ENCODE measurements around the gene GARRE1. TPM values are rescaled to one million over a fixed set of nuclear protein-coding genes. Genes with fewer than 3 reads are reported as not detected.

GARRE1 gene
- total RNA-seq, 1 donor from 2014 or later: 20.1 TPM

GRCh38 chr19:34225659-34226015 lies 28.7 kb upstream of the GARRE1 start:
- TF ChIP-seq, protein P1, sequence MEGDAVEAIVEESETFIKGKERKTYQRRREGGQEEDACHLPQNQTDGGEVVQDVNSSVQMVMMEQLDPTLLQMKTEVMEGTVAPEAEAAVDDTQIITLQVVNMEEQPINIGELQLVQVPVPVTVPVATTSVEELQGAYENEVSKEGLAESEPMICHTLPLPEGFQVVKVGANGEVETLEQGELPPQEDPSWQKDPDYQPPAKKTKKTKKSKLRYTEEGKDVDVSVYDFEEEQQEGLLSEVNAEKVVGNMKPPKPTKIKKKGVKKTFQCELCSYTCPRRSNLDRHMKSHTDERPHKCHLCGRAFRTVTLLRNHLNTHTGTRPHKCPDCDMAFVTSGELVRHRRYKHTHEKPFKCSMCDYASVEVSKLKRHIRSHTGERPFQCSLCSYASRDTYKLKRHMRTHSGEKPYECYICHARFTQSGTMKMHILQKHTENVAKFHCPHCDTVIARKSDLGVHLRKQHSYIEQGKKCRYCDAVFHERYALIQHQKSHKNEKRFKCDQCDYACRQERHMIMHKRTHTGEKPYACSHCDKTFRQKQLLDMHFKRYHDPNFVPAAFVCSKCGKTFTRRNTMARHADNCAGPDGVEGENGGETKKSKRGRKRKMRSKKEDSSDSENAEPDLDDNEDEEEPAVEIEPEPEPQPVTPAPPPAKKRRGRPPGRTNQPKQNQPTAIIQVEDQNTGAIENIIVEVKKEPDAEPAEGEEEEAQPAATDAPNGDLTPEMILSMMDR (IDR thresholded peaks at IDR 0.05; ENCODE audit: insufficient read depth, low read depth, low read length): no peak
- no peak for TF ChIP-seq EZH2 (IDR thresholded peaks at IDR 0.05; ENCODE audit: insufficient read depth, low read length)
- Histone ChIP-seq H3K9ac (ENCODE audit: low read length) (no peak overlapping the region), H3K27me3 (ENCODE audit: insufficient read depth, low read length) (no peaks in the 10 kb centered on the region), H3K4me1 (ENCODE audit: insufficient read depth, low read length) (peaks cover 20% of the 10 kb centered on the region), H3K36me3 (ENCODE audit: insufficient read depth, low read length) (peaks cover 55% of the 10 kb centered on the region), H3K4me2 (ENCODE audit: low read length) (peak overlapping the region; percentile 45), H3K4me3 (ENCODE audit: insufficient read depth, low read depth, low read length) (no peak overlapping the region), H2AFZ (ENCODE audit: low read depth, low read length) (no peak overlapping the region), H4K20me1 (ENCODE audit: insufficient read depth, low read length) (peaks cover 68% of the 10 kb centered on the region), H3K27ac (ENCODE audit: low read depth, low read length) (no peak overlapping the region), H3K9me3 (ENCODE audit: insufficient read depth, low read depth, low read length) (no peaks in the 10 kb centered on the region), H3K79me2 (ENCODE audit: insufficient read depth, low read length) (peaks cover 20% of the 10 kb centered on the region)
- Mint-ChIP-seq H3K27me3 (ENCODE audit: low read depth, unreplicated experiment) (no peaks in the 10 kb centered on the region), H3K4me1 (ENCODE audit: low read depth, unreplicated experiment) (peaks cover 10% of the 10 kb centered on the region), H3K9me3 (ENCODE audit: unreplicated experiment) (no peaks in the 10 kb centered on the region), H3K27ac (ENCODE audit: unreplicated experiment) (peak overlapping the region; percentile 22), H3K36me3 (ENCODE audit: low read depth, unreplicated experiment) (peaks cover 17% of the 10 kb centered on the region), H3K4me3 (ENCODE audit: unreplicated experiment) (no peak overlapping the region)
- FAIRE-seq (no peak), DNase-seq (ENCODE audit: low read depth) (no peak)

- Histone ChIP-seq H3K27ac (ENCODE audit: low read depth, low read length) (no peak overlapping the region), H3K9me3 (ENCODE audit: insufficient read depth, low read depth, low read length) (no peaks in the 10 kb centered on the region), H3K79me2 (ENCODE audit: insufficient read depth, low read length) (peaks cover 20% of the 10 kb centered on the region), H3K9ac (ENCODE audit: low read length) (no peak overlapping the region), H3K4me1 (ENCODE audit: insufficient read depth, low read length) (peaks cover 20% of the 10 kb centered on the region), H3K36me3 (ENCODE audit: insufficient read depth, low read length) (peaks cover 52% of the 10 kb centered on the region), H4K20me1 (ENCODE audit: insufficient read depth, low read length) (peaks cover 64% of the 10 kb centered on the region), H3K27me3 (ENCODE audit: insufficient read depth, low read length) (no peaks in the 10 kb centered on the region), H2AFZ (ENCODE audit: low read depth, low read length) (no peak overlapping the region), H3K4me2 (ENCODE audit: low read length) (no peak overlapping the region), H3K4me3 (ENCODE audit: insufficient read depth, low read depth, low read length) (no peak overlapping the region)
- peaks cover 10% of the 10 kb centered on the region for H3K4me1 Mint-ChIP-seq (ENCODE audit: low read depth, unreplicated experiment)
- no peak for DNase-seq (ENCODE audit: low read depth)
- H3K9me3 Mint-ChIP-seq (ENCODE audit: unreplicated experiment): no peaks in the 10 kb centered on the region
- H3K27me3 Mint-ChIP-seq (ENCODE audit: low read depth, unreplicated experiment): no peaks in the 10 kb centered on the region
- FAIRE-seq: no peak
- no peak overlapping the region for H3K27ac Mint-ChIP-seq (ENCODE audit: unreplicated experiment)
- no peak for TF ChIP-seq EZH2 (IDR thresholded peaks at IDR 0.05; ENCODE audit: insufficient read depth, low read length)
- TF ChIP-seq, protein P1 (IDR thresholded peaks at IDR 0.05; ENCODE audit: insufficient read depth, low read depth, low read length): no peak
- peaks cover 18% of the 10 kb centered on the region for H3K36me3 Mint-ChIP-seq (ENCODE audit: low read depth, unreplicated experiment)
- H3K4me3 Mint-ChIP-seq (ENCODE audit: unreplicated experiment): no peak overlapping the region
Measured at GRCh38 chr19:34226036-34226435, 28.3 kb upstream of the GARRE1 start.

GRCh38 chr19:34228347-34228746 lies 26.0 kb upstream of the GARRE1 start:
- Histone ChIP-seq H3K79me2 (ENCODE audit: insufficient read depth, low read length) (peaks cover 12% of the 10 kb centered on the region), H3K36me3 (ENCODE audit: insufficient read depth, low read length) (peaks cover 33% of the 10 kb centered on the region), H3K4me2 (ENCODE audit: low read length) (no peak overlapping the region), H3K4me3 (ENCODE audit: insufficient read depth, low read depth, low read length) (no peak overlapping the region), H3K9ac (ENCODE audit: low read length) (no peak overlapping the region), H3K9me3 (ENCODE audit: insufficient read depth, low read depth, low read length) (no peaks in the 10 kb centered on the region), H4K20me1 (ENCODE audit: insufficient read depth, low read length) (peaks cover 49% of the 10 kb centered on the region), H3K4me1 (ENCODE audit: insufficient read depth, low read length) (peaks cover 29% of the 10 kb centered on the region), H3K27ac (ENCODE audit: low read depth, low read length) (no peak overlapping the region), H3K27me3 (ENCODE audit: insufficient read depth, low read length) (no peaks in the 10 kb centered on the region), H2AFZ (ENCODE audit: low read depth, low read length) (no peak overlapping the region)
- TF ChIP-seq, protein P1 (IDR thresholded peaks at IDR 0.05; ENCODE audit: insufficient read depth, low read depth, low read length): no peak
- TF ChIP-seq EZH2 (IDR thresholded peaks at IDR 0.05; ENCODE audit: insufficient read depth, low read length): no peak
- H3K27me3 Mint-ChIP-seq (ENCODE audit: low read depth, unreplicated experiment): no peaks in the 10 kb centered on the region
- H3K9me3 Mint-ChIP-seq (ENCODE audit: unreplicated experiment): no peaks in the 10 kb centered on the region
- FAIRE-seq: no peak
- H3K27ac Mint-ChIP-seq (ENCODE audit: unreplicated experiment): no peak overlapping the region
- H3K4me3 Mint-ChIP-seq (ENCODE audit: unreplicated experiment): no peak overlapping the region
- H3K36me3 Mint-ChIP-seq (ENCODE audit: low read depth, unreplicated experiment): peaks cover 12% of the 10 kb centered on the region
- peak; percentile 42 for DNase-seq (ENCODE audit: low read depth)
- peaks cover 25% of the 10 kb centered on the region for H3K4me1 Mint-ChIP-seq (ENCODE audit: low read depth, unreplicated experiment)
